ACHN (cell line): Measurements from ENCODE around the gene CPLANE2.

Experiments used
- DNase-seq: peaks from one replicate; pipeline ENCODE4 v3.0.0-alpha.2; 2015
- in situ Hi-C: cut with HindIII; loops from 2 replicates; pipeline ENCODE4 v1.10.0; 2017; ENCODE audit warnings: low sequenced_read_pairs, low pct_ligation_motif_present, low pct_unique_long_range_greater_than_20kb

CPLANE2 gene

DNA sequence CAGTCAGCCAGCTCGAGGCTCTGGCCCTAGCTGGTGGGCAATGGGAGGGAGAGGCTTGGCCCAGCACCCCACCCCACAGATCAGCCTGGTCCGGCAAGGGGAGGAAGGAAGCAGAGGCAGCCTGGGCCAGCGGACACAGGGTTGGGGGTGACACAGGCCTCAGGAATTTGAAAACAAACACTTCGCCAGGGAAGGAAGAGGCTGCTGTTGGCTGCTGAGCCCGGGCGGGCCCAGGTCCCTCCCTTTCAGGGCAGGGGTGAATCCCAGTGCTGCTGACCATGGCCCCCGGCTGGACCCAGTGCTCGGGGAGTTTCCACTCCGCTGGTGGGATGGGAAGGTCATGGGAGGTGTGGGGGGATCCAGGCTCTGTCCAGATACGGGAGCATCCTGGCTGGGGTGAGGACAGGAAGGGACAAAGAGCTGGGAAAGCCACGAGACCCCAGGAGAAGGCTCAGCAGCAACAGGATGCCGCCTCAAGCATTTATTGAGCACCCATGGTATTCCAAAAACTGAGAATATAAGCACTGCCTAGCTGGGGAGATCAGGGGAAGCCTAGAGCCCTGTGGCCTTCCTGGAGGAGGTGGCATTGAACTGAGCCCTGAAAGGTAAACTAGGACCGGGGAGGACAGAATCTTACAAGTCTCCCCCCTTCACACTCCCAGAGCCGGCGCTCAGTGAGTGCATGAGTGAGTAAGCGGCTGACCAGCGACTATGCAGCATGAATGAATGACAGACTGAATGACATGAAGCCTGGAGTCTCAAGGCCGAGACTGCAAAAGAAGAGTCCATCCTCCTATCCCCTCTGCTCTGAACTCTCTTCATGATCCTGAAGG lies 54.9 kb downstream of the CPLANE2 start:
- peak; percentile 94 for DNase-seq
- in situ Hi-C loops, result no loop called here
